ENCODE results near the gene SRSF10.
A peak's percentile ranks its signal among the peaks of the same experiment; 100 is the strongest.

The SRSF10 gene

DNA sequence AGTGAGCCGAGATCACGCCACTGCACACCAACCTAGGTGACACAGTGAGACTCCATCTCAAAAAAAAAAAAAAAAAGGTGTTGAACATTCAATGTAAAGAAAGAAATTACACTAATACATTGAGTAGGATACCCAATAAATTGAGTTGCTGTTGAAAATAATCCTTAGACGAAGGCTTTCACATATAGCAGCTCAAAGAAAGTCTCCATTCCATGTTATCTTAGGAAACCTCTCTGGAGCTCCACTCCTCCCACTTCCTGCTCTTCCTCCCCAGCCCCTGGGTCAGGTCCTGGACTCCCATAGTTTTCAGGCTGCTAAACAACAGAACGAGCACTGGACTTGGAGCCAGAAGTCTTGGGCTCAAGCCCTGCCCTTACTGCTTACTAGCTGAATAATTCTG, 51.3 kb downstream of the SRSF10 start:
- no peak overlapping the region for H3K27ac ChIP-seq
- intact Hi-C loops (cut with DNase I; ENCODE audit: low total_unique reads), result no loop called here
- peaks cover 0 to 24% (median 10%) of the 10 kb centered on the region in 4 donors for H3K4me1 ChIP-seq
- H3K36me3 ChIP-seq, result no peaks in the 10 kb centered on the region
- no peaks in the 10 kb centered on the region for H3K27me3 ChIP-seq
- no peak for DNase-seq
- H3K9me3 ChIP-seq, result no peaks in the 10 kb centered on the region
- TF ChIP-seq, protein P1, sequence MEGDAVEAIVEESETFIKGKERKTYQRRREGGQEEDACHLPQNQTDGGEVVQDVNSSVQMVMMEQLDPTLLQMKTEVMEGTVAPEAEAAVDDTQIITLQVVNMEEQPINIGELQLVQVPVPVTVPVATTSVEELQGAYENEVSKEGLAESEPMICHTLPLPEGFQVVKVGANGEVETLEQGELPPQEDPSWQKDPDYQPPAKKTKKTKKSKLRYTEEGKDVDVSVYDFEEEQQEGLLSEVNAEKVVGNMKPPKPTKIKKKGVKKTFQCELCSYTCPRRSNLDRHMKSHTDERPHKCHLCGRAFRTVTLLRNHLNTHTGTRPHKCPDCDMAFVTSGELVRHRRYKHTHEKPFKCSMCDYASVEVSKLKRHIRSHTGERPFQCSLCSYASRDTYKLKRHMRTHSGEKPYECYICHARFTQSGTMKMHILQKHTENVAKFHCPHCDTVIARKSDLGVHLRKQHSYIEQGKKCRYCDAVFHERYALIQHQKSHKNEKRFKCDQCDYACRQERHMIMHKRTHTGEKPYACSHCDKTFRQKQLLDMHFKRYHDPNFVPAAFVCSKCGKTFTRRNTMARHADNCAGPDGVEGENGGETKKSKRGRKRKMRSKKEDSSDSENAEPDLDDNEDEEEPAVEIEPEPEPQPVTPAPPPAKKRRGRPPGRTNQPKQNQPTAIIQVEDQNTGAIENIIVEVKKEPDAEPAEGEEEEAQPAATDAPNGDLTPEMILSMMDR (IDR thresholded peaks at IDR 0.05), result no peak
- H3K4me3 ChIP-seq, result no peak overlapping the region

DNA sequence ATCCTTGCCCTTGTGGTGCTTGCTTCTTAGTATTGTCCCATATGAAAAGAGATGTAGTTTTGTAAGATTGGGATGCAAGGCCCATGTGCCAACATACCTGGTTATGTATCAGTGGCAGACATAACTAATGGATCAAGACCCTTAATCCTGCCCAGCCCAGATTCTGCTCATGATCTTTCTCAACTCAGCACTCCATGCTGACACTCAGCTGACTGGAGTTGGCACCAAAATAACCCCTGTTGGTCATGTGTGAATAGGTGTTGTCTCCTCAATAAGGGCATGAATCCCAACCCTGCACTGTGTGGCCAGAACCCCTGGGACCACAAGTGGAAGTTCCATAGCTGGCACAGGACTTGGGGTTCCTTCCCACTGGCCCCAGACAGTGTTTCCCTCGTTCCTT, 53.0 kb downstream of the SRSF10 start:
- no peaks in the 10 kb centered on the region for H3K9me3 ChIP-seq
- H3K4me1 ChIP-seq, result peaks cover 0 to 39% (median 10%) of the 10 kb centered on the region in 4 donors
- DNase-seq, result peak in 1 of 2 donors; percentile 37
- no peaks in the 10 kb centered on the region for H3K27me3 ChIP-seq
- no peak overlapping the region for H3K4me3 ChIP-seq
- H3K36me3 ChIP-seq, result no peaks in the 10 kb centered on the region
- TF ChIP-seq, protein P1 (IDR thresholded peaks at IDR 0.05), result no peak
- no peak overlapping the region for H3K27ac ChIP-seq
- intact Hi-C loops (cut with DNase I; ENCODE audit: low total_unique reads), result no loop called here

DNA sequence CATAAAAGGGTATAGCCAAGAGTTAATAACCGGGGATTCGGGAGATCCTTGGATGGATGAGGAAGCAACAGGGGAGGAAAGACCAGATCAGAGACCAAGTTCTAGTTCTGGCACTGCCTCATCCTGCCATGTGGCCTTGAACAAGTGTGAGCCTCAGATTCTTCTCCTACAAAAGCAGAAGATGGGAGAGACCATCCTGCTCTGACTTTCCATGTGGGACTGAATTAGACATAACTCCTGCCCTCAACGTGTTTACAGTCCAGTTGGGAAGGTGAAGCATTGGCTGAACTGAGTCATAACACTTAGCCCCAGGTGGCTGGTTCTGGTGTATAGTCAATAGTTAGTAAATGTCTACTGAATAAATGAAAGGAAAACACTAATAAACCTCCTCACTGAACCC, 54.8 kb downstream of the SRSF10 start:
- H3K27ac ChIP-seq, result peak overlapping the region in 1 of 2 donors; percentile 88
- peak in 1 of 2 donors; percentile 12 for DNase-seq
- intact Hi-C loops (cut with DNase I; ENCODE audit: low total_unique reads), result no loop called here
- H3K9me3 ChIP-seq, result no peaks in the 10 kb centered on the region
- peaks cover 0 to 45% (median 13%) of the 10 kb centered on the region in 4 donors for H3K4me1 ChIP-seq
- H3K36me3 ChIP-seq, result no peaks in the 10 kb centered on the region
- TF ChIP-seq, protein P1 (IDR thresholded peaks at IDR 0.05), result no peak
- no peak overlapping the region for H3K4me3 ChIP-seq
- H3K27me3 ChIP-seq, result no peaks in the 10 kb centered on the region

DNA sequence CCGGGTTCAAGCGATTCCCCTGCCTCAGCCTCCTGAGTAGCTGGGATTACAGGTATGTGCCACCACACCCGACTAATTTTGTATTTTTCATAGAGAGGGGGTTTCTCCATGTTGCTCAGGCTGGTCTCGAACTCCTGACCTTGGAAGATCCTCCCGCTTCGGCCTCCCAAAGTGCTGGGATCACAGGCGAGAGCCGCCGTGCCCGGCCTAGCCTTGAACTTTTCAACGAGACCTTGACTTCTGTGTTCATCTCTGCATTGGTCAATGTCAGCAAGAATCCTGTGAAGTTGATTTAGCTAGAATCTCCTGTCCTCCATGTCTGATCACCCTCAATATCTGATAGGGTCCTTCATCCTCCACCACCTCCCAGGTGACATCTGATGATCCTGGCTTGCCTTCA, 55.5 kb downstream of the SRSF10 start:
- DNase-seq, result peak in 1 of 2 donors; percentile 41
- no peaks in the 10 kb centered on the region for H3K36me3 ChIP-seq
- H3K27ac ChIP-seq, result peak overlapping the region; percentile 29 to 88
- H3K27me3 ChIP-seq, result no peaks in the 10 kb centered on the region
- intact Hi-C loops (cut with DNase I; ENCODE audit: low total_unique reads), result no loop called here
- H3K4me3 ChIP-seq, result no peak overlapping the region
- TF ChIP-seq, protein P1 (IDR thresholded peaks at IDR 0.05), result no peak
- H3K4me1 ChIP-seq, result peaks cover 0 to 49% (median 16%) of the 10 kb centered on the region in 4 donors
- H3K9me3 ChIP-seq, result no peaks in the 10 kb centered on the region

DNA sequence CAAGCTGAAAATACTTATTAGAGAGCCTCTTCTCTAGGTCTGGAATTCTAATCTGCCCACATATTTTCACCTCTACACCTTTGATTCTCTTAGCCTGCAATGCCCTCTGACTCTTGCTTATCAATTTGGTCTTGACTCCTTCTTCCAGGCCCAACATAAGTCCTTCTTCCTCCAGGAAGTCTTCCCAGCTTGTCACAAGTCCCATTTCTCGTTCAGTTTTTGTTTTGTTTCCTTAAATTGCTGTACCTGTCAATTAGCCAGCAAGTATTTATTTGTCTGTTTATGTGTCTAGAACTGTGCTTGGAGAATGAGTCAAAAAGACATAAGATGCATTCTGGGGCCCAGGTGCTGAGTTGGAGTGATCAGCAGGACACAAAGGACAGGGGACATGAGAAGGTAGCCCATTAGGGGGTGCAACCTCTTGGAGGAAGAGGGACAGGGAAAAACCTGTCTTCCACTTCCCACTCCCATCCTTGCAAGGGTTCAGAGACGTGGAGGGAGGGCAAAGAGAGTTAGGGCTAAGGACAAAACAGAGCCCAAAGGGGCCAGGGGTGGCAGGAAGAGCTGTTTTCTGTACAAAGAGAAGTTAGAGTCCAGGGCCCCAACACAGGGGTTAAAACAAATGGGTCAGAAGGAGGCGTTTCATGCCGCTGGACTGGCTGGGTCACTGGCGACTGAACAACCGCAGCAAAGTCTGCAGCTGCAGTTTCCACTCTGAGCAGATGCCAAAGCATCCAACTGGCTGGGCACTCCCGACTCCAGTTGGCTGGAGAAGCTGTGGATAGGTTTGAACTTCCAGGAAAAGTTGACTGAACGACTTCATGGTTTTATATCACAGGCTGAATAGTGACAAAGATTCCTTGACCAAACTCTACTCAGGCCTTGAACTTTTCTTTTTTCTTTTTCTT, 56.3 kb downstream of the SRSF10 start:
- peak overlapping the region; percentile 29 to 88 for H3K27ac ChIP-seq
- H3K36me3 ChIP-seq, result no peaks in the 10 kb centered on the region
- TF ChIP-seq, protein P1 (IDR thresholded peaks at IDR 0.05), result no peak
- no peaks in the 10 kb centered on the region for H3K27me3 ChIP-seq
- DNase-seq, result peak; percentile 55 to 76
- peaks cover 0 to 52% (median 16%) of the 10 kb centered on the region in 4 donors for H3K4me1 ChIP-seq
- no peak overlapping the region for H3K4me3 ChIP-seq
- H3K9me3 ChIP-seq, result no peaks in the 10 kb centered on the region
- intact Hi-C loops (cut with DNase I; ENCODE audit: low total_unique reads), result no loop called here
